NCI-H526 treated with DMSO at 0.1 percent for 48 hours (cell line): ENCODE results near the gene MACIR.

ENCODE experiments used
- DNase-seq: peaks from one replicate; lab custom pipeline; 2025; lab: John Stamatoyannopoulos, UW

MACIR gene

DNA sequence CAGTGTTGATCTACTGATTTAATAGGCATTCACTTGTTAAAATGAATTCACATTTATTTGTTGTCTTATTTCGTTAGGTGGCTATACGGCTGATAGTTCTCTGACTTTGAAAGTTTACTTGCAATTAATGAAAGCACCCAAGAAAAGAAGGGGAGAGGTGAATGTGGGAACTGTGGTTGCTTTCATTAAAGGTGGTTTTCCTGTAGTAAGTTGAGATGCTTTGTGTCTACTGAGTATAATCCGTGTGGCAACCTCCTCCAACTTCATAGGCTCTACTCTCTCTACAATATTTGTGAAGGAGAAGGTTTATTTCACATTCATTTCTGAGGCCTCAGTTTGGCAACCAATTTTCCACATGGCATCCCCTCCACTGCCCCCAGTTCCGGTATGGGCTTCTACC lies 12.8 kb upstream of the MACIR start:
- no peak for DNase-seq

DNA sequence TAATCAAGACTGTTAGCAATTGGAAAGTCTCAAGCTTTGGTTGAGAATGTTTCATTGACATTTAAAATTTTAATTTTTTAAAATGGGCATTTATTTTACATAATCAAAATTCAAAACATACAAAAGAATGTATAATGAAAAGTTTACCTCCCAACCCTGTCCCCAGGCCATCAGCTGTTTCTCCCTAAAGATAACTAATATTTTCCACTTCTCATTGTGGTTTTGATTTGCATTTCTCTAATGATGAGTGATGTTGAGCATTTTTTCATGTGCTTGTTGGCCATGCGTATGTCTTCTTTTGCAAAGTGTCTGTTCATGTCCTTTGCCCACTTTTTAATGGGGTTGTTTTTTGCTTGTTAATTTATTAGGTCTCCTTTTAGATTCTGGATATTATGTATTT lies 11.4 kb upstream of the MACIR start:
- DNase-seq, result no peak

GRCh38 chr5:103249068-103249467 lies 9.5 kb upstream of the MACIR start:
- no peak for DNase-seq

- no peak for DNase-seq
These were observed 3.6 kb upstream of the MACIR start for GRCh38 chr5:103254921-103255320.

GRCh38 chr5:103255691-103256090 lies 2.9 kb upstream of the MACIR start:
- no peak for DNase-seq

DNA sequence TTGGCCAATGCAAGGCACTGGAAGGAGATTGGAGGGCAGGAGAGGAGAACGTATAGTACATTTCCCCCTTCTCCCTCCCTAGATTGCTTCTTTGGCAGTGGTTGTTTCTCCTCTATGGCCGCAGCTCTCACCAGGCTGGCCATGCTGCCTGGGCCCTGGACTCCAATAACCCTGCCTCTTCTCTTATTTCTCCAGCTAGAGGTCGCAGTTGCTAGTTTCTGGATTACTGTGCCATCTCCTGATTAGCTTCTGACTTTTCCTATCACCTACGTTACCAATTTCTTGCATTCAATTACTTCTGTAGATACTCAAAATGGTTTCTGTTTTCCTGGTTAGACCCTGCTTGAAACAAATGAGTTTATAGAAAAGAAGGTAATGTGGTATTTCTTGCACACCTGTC lies 2.4 kb upstream of the MACIR start:
- DNase-seq, result no peak

GRCh38 chr5:103258957-103259704 lies 568 bp downstream of the MACIR start:
- DNase-seq, result peak; percentile 34

- DNase-seq, result peak; percentile 28
These were observed 1.3 kb downstream of the MACIR start for GRCh38 chr5:103259705-103260355.

GRCh38 chr5:103260951-103261350 lies 2.4 kb downstream of the MACIR start:
- DNase-seq, result no peak

GRCh38 chr5:103262422-103262871 lies 3.9 kb downstream of the MACIR start:
- no peak for DNase-seq

GRCh38 chr5:103263054-103263453 lies 4.5 kb downstream of the MACIR start:
- DNase-seq, result no peak

DNA sequence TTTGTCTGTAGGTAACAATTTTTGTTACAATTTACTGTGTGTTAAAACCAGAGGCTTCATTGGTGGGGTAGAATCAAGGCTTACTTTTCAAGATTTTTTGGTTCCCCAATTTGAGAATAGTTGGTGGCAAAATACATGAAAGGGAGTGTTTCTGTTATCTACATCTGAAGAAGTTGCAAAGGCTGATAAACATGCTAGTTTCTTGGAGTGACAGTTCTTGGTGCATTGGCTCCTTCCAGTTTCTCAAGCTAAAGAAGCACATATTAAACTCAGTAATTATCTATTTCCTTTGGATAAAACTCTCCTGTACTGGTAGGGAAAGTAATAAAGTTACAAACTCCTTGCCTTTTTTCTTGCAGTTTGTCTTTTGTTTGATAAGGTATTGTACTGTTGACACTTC lies 5.9 kb downstream of the MACIR start:
- no peak for DNase-seq

GRCh38 chr5:103270581-103270980 lies 12.0 kb downstream of the MACIR start:
- no peak for DNase-seq

DNA sequence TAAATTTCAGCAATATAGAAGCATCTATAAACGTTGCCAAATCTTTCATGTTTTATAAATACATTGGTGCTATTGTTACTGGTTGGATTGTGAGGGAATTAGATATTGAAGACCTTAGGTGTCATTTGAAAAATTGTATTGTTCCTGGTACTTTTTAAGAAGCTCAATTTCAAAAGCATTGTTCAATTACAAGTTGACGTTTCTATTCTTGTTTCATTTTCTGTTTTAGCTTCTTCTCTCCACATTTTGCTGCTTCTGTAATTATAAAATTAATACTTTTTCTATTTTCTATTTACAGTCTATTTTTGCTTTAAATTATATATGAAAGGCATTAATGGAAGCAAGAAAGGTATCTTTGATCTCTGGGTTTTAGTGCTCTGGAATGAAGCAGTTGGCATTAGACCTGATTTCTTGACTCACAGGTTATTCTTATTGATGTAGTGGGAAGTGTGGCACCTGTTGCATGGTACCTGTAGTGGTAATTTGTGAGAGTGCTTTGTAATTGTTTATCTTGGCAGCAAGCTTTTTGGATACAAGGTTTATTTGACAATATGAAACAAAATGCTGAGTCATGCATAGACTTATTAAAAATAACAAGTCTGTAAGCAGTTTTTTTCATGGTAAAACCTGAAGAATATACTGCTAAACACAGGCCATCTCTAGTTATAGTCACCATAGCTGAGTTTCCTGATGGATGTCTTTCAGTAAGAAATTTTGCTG lies 13.2 kb downstream of the MACIR start:
- DNase-seq, result no peak

DNA sequence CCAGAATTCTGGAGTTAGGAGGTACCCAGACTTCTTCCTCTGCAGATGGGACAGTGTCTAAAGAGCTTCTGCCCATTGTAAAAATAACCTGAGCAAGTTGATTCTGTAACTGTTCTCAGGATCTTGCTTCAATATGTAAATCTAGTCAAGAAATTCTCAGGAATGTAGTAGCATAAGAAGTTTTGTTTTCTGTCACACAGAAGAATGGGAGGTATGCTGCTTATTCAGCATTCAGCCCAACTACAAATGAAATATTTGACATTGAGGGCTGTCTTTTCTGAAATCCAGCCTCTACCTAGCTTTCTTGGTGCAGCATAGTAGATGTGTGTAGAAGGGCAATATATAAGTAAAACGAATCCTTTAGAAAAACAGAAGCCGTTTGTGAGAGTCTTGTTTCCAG lies 13.8 kb downstream of the MACIR start:
- DNase-seq, result no peak

- DNase-seq, result no peak
These were observed 15.4 kb downstream of the MACIR start for GRCh38 chr5:103273952-103274351.

DNA sequence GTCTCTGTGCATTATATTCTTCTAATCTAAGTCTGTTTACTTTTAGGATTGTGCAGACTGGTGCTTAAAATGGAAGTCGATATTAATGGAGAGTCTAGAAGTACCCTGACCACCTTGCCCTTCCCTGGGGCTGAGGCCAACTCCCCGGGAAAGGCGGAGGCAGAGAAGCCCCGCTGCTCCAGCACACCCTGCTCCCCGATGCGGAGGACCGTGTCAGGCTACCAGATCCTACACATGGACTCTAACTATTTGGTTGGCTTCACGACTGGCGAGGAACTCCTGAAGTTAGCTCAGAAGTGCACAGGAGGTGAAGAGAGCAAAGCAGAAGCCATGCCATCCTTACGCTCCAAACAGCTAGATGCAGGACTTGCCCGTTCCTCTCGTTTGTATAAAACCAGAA lies 17.3 kb downstream of the MACIR start:
- no peak for DNase-seq

DNA sequence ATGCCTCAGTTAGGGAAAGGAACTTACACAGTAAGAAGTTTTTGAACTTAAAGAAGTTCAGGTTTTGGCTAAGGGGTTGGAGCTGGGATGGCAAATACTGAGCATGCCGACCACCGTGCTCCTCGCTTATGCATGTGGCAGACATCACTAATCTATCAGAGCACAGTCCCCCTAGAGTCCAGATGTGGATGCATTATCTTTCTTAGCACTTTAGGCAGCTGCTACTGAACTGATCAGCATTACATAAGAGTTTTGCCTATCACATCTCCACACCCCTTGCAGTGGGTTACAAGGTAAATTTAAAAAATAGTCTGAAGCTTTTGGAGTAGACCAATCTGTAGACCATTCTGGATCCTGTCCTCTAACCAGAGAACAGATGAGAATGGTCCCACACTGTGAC lies 22.4 kb downstream of the MACIR start:
- DNase-seq, result no peak

GRCh38 chr5:103283120-103283519 lies 24.6 kb downstream of the MACIR start:
- DNase-seq, result no peak

- no peak for DNase-seq
These were observed 25.3 kb downstream of the MACIR start for GRCh38 chr5:103283869-103284268.

DNA sequence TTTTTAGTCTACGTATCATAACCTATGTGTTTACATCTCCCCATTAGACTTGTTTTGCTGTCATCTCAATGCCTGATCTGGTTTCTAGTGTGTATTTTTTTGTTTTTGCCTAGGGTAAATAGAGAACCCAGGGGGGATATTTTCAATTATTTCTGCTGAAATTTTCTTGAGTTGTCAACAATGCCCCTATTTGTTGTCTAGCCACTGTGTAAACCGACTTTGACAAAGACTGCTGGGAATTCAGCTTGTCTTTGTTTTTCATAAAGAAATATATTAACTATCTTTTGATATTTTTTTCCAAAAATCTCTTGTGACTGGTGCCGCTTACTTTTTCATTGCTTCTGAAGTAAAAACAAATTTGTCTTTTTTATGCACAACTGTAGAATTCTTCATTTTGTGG lies 28.1 kb downstream of the MACIR start:
- DNase-seq, result no peak

DNA sequence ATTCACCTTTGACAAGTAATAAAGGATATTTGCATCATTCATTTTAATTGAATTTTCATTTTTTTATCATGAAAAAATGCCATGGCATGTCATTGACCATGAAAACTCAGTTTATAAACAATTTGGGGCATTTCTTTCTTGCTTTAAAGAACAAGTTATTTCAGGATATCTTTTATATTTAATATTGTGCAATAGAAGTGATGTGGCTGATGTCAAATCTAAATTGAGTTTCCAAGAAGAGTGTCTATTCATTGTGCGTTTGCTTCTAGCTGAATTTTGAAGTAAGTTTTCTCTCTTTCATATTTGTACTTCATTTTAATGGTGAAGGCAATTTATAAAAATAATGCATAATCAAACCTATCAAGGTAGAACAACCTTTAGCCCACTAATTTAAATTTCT lies 30.5 kb downstream of the MACIR start:
- DNase-seq, result no peak

- DNase-seq, result no peak
These were observed 32.3 kb downstream of the MACIR start for GRCh38 chr5:103290846-103291245.
